Measurements from ENCODE around the gene PTPRT. TPM values are rescaled to one million over a fixed set of nuclear protein-coding genes. Genes with fewer than 3 reads are reported as not detected.

PTPRT gene
- total RNA-seq, 4 donors from 2014 or later, result 0.04 TPM; not detected in 3

- Histone ChIP-seq H3K9me3 (no peaks in the 10 kb centered on the region), H3K4me1 (no peaks in the 10 kb centered on the region), H3K36me3 (no peaks in the 10 kb centered on the region), H3K4me3 (no peak overlapping the region), H3K27me3 (peaks cover under 1% of the 10 kb centered on the region), H3K27ac (no peak overlapping the region)
- WGBS, 2 donors (ENCODE audit: low coverage in 1 of 2), result 63 to 68% methylated on average over 1 to 2 of the region's 2 CpGs
- TF ChIP-seq POLR2AphosphoS5 (IDR thresholded peaks at IDR 0.05), result no peak
- no peak for TF ChIP-seq CTCF (IDR thresholded peaks at IDR 0.05)
- no peak for TF ChIP-seq EP300 (IDR thresholded peaks at IDR 0.05)
- TF ChIP-seq POLR2A (IDR thresholded peaks at IDR 0.05), result no peak
- ATAC-seq, result no peak
Observed at GRCh38 chr20:43209831-43210230, 20.1 kb upstream of the PTPRT start.

- Histone ChIP-seq H3K27me3 (peaks cover 11% of the 10 kb centered on the region), H3K36me3 (no peaks in the 10 kb centered on the region), H3K4me3 (no peak overlapping the region), H3K27ac (no peak overlapping the region), H3K9me3 (no peaks in the 10 kb centered on the region), H3K4me1 (no peaks in the 10 kb centered on the region)
- TF ChIP-seq CTCF (IDR thresholded peaks at IDR 0.05) (no peak), POLR2AphosphoS5 (IDR thresholded peaks at IDR 0.05) (no peak), POLR2A (IDR thresholded peaks at IDR 0.05) (no peak), EP300 (IDR thresholded peaks at IDR 0.05) (no peak)
- WGBS, 2 donors (ENCODE audit: low coverage in 1 of 2), result 73 to 87% methylated on average over 4 of the region's 4 CpGs
- ATAC-seq, result no peak
Observed at GRCh38 chr20:43205699-43206098, 16.0 kb upstream of the PTPRT start.

- Histone ChIP-seq H3K4me3 (no peak overlapping the region), H3K36me3 (no peaks in the 10 kb centered on the region), H3K27ac (no peak overlapping the region), H3K27me3 (peaks cover 23% of the 10 kb centered on the region), H3K4me1 (no peaks in the 10 kb centered on the region), H3K9me3 (no peaks in the 10 kb centered on the region)
- ATAC-seq, result no peak
- 54 to 74% methylated on average over 4 to 6 of the region's 6 CpGs for WGBS, 2 donors (ENCODE audit: low coverage in 1 of 2)
- no peak for TF ChIP-seq EP300 (IDR thresholded peaks at IDR 0.05)
- no peak for TF ChIP-seq POLR2A (IDR thresholded peaks at IDR 0.05)
- TF ChIP-seq CTCF (IDR thresholded peaks at IDR 0.05), result no peak
- no peak for TF ChIP-seq POLR2AphosphoS5 (IDR thresholded peaks at IDR 0.05)
Observed at GRCh38 chr20:43202100-43202499, 12.4 kb upstream of the PTPRT start.

- Histone ChIP-seq H3K9me3 (no peaks in the 10 kb centered on the region), H3K4me1 (no peaks in the 10 kb centered on the region), H3K4me3 (no peak overlapping the region), H3K27ac (no peak overlapping the region), H3K36me3 (no peaks in the 10 kb centered on the region), H3K27me3 (peaks cover 27% of the 10 kb centered on the region)
- WGBS, 2 donors (ENCODE audit: low coverage in 1 of 2), result 78% methylated on average over 1 of the region's 4 CpGs; no CpG with 5 or more reads in 1 of the 2 donors
- no peak for ATAC-seq
- TF ChIP-seq EP300 (IDR thresholded peaks at IDR 0.05), result no peak
- no peak for TF ChIP-seq POLR2AphosphoS5 (IDR thresholded peaks at IDR 0.05)
- TF ChIP-seq CTCF (IDR thresholded peaks at IDR 0.05), result no peak
- TF ChIP-seq POLR2A (IDR thresholded peaks at IDR 0.05), result no peak
Observed at GRCh38 chr20:43198607-43199006, 8.9 kb upstream of the PTPRT start.

- H3K27me3 ChIP-seq, result peaks cover 37% of the 10 kb centered on the region
- ATAC-seq, result no peak
- 90 to 93% methylated on average over 2 to 3 of the region's 3 CpGs for WGBS, 2 donors (ENCODE audit: low coverage in 1 of 2)
- no peak overlapping the region for H3K27ac ChIP-seq
- no peaks in the 10 kb centered on the region for H3K36me3 ChIP-seq
- H3K9me3 ChIP-seq, result no peaks in the 10 kb centered on the region
- TF ChIP-seq POLR2A (IDR thresholded peaks at IDR 0.05) (no peak), EP300 (IDR thresholded peaks at IDR 0.05) (no peak), CTCF (IDR thresholded peaks at IDR 0.05) (no peak), POLR2AphosphoS5 (IDR thresholded peaks at IDR 0.05) (no peak)
- no peak overlapping the region for H3K4me3 ChIP-seq
- no peaks in the 10 kb centered on the region for H3K4me1 ChIP-seq
Observed at GRCh38 chr20:43196243-43196642, 6.5 kb upstream of the PTPRT start.

Measured in gastroesophageal sphincter (tissue), 4 donors.